ENCODE measurements around the gene CMTM1.
A peak's percentile ranks its signal among the peaks of the same experiment; 100 is the strongest.

The CMTM1 gene, protein sequence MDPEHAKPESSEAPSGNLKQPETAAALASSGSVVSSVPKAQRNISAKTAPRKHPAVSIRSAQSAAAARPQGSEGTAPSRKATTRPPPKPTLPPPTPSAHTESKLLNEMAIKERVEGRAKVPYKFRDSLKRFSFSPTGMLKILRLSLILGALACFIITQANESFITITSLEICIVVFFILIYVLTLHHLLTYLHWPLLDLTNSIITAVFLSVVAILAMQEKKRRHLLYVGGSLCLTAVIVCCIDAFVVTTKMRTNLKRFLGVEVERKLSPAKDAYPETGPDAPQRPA

DNA sequence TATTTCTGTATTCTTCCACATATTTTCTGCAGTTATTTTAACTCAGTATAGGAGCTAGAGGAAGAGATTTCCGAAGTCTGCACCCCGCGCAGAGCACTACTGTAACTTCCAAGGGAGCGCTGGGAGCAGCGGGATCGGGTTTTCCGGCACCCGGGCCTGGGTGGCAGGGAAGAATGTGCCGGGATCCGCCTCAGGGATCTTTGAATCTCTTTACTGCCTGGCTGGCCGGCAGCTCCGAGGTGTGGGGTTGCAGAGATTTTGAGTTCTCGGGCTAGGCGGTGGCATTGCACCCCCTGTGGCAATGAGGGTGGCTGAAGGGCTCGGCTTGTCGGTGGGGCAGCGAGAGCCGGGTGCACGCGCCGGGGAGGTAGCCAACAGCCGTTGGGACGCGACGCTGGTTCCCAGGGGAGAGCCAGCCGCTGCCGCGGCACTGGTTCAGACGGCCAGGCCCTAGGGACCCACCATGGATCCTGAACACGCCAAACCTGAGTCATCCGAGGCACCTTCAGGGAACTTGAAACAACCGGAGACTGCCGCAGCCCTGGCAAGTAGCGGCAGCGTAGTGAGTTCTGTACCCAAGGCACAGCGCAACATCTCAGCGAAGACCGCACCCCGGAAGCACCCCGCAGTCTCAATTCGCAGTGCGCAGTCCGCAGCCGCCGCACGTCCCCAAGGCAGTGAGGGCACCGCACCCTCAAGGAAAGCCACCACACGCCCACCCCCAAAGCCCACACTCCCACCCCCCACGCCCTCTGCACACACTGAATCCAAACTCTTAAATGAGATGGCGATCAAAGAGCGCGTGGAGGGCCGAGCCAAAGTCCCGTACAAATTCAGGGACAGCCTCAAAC lies at the start of gene CMTM1:
CMTM1 (plus strand) TSS at position 389 of the 851 bp plus-strand sequence; CDS start at position 464, 75 bp downstream.
- H3K27me3 Mint-ChIP-seq: no peaks in the 10 kb centered on the region
- H3K9me3 Mint-ChIP-seq: no peaks in the 10 kb centered on the region
- no peak within 1 kb of the TSS for H3K4me3 Mint-ChIP-seq
- H3K4me1 Mint-ChIP-seq (ENCODE audit: low read depth): peaks cover 61% of the 10 kb centered on the region
- H3K27ac Mint-ChIP-seq: peak within 1 kb of the TSS; percentile 96
- no peak for DNase-seq
- H3K36me3 Mint-ChIP-seq (ENCODE audit: low read depth): peaks cover 75% of the 10 kb centered on the region

DNA sequence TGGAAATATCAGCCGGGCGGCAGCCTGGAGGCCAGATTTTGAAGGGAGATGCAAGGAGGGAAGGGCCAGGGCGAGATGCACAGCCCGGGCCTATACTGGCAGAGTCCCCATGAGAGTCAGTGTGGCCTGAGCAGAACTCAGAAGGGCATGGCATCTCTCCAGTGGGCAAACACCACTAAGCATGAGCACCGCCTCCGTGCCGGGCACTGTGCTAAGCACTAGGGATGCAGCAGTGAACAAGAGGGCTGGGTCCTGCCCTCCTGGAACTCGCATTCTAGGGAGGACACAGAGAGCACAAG lies 49.8 kb upstream of the CMTM1 start:
- Mint-ChIP-seq H3K27ac (peak overlapping the region; percentile 95), H3K9me3 (no peaks in the 10 kb centered on the region), H3K4me1 (ENCODE audit: low read depth) (peaks cover 71% of the 10 kb centered on the region), H3K27me3 (no peaks in the 10 kb centered on the region), H3K4me3 (peak overlapping the region; percentile 42), H3K36me3 (ENCODE audit: low read depth) (no peaks in the 10 kb centered on the region)
- DNase-seq: no peak

DNA sequence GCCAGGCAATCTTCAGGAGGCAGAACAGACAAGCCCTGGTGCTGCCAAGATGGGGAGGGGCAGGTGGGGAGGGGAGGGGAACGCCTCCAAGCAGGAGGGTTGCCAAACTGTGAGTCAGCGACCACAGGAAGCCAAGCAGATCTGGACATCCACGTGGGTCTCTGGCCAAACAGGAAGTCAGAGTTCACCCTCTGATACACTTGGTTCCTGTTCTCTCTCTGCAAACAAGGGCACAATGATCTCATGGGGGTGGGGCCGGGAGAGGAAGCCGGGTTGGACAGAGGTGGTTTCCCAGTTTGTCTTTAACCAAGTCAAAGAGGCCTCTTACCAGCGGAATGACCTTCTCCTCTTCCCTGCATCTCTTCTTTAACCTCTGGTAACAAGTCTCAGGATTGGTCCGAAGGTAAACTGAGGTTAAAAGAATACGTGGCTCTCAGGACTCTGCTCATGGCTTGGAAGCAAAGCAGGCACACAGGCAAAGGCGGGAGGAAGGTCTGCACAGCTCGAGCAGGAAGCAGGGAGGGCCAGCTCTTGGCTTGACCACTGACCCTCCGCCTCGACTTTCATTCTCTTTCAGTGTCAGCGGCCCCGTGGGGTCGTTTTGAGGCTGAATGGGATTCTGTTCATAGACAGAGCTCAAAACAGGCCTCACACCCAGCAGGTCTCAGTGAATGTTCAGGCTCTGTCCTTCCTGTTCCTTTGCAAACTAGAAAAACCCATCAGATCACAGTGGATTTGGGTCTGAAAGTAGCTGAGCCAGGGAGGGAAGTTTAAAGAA lies 49.2 kb upstream of the CMTM1 start:
- Mint-ChIP-seq H3K4me1 (ENCODE audit: low read depth) (peaks cover 74% of the 10 kb centered on the region), H3K9me3 (no peaks in the 10 kb centered on the region), H3K4me3 (peak overlapping the region; percentile 78), H3K27me3 (no peaks in the 10 kb centered on the region), H3K36me3 (ENCODE audit: low read depth) (no peaks in the 10 kb centered on the region), H3K27ac (peak overlapping the region; percentile 95)
- peak; percentile 79 for DNase-seq

DNA sequence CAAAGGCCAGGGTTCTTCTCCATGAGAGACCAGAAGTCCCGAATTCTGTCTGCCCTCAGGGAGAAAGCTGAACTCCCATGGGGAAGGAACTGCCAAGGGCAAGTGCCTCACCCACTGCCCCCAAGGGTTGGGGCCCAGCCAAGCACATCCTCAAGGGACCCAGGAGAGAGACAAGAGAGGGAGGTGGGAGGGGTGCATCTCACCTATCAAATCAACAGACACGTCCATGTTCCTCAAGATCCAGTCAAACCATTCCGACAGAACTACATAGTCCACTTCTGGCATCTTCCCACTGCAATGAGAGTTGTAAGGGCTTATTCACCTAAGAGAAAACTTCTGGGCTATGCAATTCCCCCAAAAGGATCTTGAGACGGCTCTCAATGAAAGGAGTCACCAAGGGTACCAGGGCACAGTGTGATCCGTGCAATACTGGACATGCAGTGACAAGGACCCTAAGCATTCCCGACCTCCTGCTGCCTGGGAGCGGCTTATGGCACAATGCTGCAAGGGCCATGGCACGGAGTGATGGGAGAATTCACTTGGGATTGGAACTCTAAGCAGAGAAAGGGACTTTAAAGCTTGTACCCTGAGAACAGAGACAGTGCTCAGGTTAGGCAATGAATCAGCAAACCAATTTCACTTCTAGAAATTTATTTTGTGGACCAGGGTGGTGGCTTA lies 48.5 kb upstream of the CMTM1 start:
- peaks cover 80% of the 10 kb centered on the region for H3K4me1 Mint-ChIP-seq (ENCODE audit: low read depth)
- H3K9me3 Mint-ChIP-seq: no peaks in the 10 kb centered on the region
- DNase-seq: no peak
- no peaks in the 10 kb centered on the region for H3K36me3 Mint-ChIP-seq (ENCODE audit: low read depth)
- H3K27me3 Mint-ChIP-seq: no peaks in the 10 kb centered on the region
- H3K4me3 Mint-ChIP-seq: peak overlapping the region; percentile 78
- H3K27ac Mint-ChIP-seq: peak overlapping the region; percentile 95

DNA sequence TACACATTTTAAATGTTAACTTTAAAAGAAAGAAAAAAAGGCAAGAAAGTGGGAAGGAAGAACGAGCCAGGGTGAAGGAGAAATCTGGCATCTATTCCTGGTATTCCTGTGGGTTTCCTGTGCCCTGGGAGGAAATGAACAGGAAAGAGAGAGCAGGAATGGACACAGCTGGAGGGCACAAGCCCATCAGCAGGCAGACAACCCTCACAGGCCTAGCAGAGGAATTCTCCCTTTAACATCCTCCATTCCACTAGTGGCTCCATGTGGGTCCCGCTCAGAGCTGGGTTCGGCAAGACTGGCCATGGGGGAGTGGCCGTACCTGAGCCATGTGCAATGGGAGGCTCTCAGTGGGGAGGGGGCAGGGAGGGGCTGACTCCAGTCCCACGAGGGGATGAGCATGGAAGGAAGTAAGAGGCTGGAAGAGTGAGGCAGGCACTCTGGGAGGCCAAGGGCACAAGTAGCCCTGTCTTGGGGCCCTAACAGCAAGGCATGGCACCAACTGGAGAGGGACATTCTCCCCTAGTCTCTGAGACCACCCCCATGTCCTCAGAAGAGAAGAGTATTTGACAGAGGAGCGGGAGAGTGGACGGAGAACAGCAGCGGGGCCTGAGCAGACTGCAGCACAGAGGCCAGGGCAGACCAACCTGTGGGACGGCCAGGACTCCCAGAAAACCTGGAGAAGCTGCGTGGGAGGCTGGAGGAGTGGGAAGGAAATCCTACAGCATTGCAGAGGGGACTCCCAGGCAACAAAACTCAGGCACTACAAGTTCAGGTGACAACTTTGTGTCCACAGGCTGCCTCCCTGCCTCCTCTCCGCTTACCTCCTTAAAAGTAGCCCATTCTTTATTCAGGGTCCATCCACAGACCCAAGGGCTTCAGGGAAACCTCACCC lies 46.5 kb upstream of the CMTM1 start:
- H3K4me3 Mint-ChIP-seq: no peak overlapping the region
- no peaks in the 10 kb centered on the region for H3K9me3 Mint-ChIP-seq
- DNase-seq: no peak
- H3K27ac Mint-ChIP-seq: peak overlapping the region; percentile 75
- no peaks in the 10 kb centered on the region for H3K36me3 Mint-ChIP-seq (ENCODE audit: low read depth)
- H3K27me3 Mint-ChIP-seq: no peaks in the 10 kb centered on the region
- H3K4me1 Mint-ChIP-seq (ENCODE audit: low read depth): peaks cover 94% of the 10 kb centered on the region

DNA sequence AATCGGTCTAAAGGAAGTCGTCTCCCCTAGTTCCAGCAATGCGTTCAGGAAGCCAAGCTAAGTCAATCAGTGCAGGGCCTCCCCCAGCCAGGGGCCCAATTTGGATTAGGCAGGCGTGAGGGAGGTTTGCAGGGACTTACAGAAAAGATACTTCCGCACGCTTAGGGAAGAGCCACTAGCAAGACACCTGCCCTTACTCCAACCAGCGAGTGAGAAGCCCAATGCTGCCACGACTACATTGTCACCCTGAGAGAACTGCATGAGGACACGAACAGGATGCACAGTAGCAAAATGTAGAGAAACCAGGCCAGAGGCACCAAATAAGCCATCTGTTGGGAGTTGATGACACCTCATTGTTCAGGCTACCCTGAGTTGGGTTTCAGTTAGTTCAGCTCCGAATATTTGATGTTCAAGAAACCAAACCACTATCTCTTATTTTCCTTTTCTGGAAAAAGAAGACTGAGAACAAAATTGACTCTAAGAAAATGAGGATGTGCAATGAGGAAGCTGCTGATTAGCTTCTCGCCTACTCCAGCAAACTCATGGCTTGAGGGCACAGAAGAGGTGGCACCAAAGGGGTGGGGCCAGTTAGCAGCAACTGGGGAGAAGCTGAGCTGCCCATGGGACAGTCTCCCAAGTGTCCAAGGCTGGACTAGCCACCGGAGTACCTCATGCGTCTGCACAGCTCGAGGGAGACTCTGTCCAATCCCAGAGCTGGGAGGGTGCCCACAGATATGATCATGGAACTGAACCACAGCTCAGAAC lies 45.7 kb upstream of the CMTM1 start:
- Mint-ChIP-seq H3K4me3 (no peak overlapping the region), H3K27ac (peak overlapping the region; percentile 75), H3K9me3 (no peaks in the 10 kb centered on the region), H3K4me1 (ENCODE audit: low read depth) (peaks cover 95% of the 10 kb centered on the region), H3K27me3 (no peaks in the 10 kb centered on the region), H3K36me3 (ENCODE audit: low read depth) (no peaks in the 10 kb centered on the region)
- peak; percentile 43 for DNase-seq

DNA sequence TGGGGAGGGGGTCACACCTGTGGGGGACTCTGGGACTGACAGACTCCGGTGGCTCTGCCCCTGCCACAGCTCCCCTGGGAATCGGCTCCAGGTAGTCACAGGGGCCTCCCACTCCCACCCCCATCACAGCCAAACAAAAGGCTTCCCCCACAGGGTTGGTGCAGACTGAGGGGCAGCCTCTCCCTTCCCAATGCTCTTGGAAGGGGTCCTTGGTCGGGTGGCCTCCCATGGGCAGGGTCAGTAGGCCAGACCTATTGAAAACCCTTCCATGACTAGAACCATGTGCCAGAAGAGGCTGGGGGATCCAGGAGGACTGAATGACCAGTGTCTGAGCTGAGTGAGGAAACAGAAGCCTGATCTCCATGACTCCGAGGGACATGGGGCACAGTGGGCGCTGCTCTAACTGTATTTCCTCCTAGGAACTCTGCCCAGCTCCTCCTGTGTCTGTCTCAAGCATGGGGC lies 45.0 kb upstream of the CMTM1 start:
- peak overlapping the region; percentile 52 for H3K4me3 Mint-ChIP-seq
- peak overlapping the region; percentile 96 for H3K27ac Mint-ChIP-seq
- no peaks in the 10 kb centered on the region for H3K9me3 Mint-ChIP-seq
- H3K36me3 Mint-ChIP-seq (ENCODE audit: low read depth): no peaks in the 10 kb centered on the region
- peaks cover 95% of the 10 kb centered on the region for H3K4me1 Mint-ChIP-seq (ENCODE audit: low read depth)
- no peaks in the 10 kb centered on the region for H3K27me3 Mint-ChIP-seq
- no peak for DNase-seq

DNA sequence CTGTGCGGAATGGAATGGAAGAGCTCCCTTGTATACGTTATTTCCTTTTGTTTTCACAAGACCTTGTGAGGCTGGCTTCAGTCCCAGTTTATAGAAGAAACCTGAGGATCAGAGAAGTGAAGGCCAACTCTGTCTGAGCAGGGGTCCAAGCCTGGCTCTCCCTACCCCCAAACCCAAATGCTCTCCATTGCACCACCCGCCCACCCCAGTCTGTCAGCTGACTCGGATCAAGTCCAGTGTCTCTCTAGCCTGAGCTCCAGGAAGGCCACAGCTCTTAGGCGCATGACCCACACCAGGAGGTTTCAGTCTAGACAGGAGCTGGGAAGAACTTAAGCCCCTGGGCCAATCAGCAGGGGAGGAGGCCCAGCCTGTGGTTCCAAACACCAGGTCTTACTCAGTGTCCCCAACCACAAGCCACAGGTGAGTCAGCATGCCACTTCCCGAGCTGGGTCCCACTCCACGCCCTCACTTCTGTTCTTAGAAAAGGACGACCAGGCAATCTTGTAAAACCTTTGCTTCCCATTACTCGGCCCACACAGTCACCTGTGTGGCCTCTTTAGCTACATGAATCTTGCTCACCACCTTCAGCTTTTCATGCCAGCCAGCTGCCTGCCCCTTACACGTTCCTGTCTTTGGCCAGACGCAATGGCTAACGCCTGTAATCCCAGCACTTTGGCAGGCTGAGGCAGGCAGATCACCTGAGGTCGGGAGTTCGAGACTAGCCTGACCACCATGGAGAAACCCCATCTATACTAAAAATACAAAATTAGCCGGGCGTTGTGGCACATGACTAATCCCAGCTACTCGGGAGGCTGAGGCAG lies 44.1 kb upstream of the CMTM1 start:
- peak; percentile 93 for DNase-seq
- H3K4me1 Mint-ChIP-seq (ENCODE audit: low read depth): peaks cover 86% of the 10 kb centered on the region
- H3K27me3 Mint-ChIP-seq: no peaks in the 10 kb centered on the region
- no peaks in the 10 kb centered on the region for H3K9me3 Mint-ChIP-seq
- H3K36me3 Mint-ChIP-seq (ENCODE audit: low read depth): no peaks in the 10 kb centered on the region
- peak overlapping the region; percentile 52 for H3K4me3 Mint-ChIP-seq
- peak overlapping the region; percentile 96 for H3K27ac Mint-ChIP-seq

DNA sequence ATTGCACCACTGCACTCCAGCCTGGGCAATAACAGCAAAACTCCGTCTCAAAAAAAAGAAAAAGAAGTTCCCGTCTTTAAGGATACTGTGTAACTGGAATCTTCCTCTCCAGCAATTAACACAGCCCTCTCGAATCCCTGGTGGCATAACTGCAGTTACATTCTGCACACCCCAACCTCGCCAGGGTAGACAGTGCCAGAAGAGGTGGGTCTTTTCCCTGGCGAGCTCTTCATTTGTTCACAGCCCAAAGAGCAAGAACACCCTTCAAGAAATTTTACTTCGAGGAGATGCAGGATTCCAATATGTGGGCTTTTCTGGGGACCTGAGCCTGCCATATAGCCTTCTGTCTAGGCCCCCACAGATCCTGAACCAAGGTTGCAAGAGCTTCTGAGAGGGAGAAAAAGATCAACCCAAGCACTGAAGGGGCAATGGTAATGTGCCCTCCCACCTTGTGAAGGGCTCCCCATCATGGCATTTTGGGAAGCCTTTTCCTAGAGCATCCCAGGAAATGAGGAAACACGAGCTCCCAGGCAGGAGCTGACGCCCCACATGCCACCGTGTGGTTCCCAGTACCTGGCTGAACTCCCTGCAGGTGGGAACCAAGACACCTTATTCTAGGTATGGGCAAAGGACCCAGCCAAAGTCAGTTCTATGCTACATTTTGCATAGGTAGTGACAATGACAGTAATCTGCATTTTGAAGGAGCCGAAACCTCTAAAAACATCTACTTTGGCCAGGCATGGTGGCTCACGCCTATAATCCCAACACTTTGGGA lies 43.2 kb upstream of the CMTM1 start:
- Mint-ChIP-seq H3K4me3 (peak overlapping the region; percentile 52), H3K9me3 (no peaks in the 10 kb centered on the region), H3K4me1 (ENCODE audit: low read depth) (peaks cover 79% of the 10 kb centered on the region), H3K27ac (peak overlapping the region; percentile 96), H3K27me3 (no peaks in the 10 kb centered on the region), H3K36me3 (ENCODE audit: low read depth) (no peaks in the 10 kb centered on the region)
- DNase-seq: no peak

DNA sequence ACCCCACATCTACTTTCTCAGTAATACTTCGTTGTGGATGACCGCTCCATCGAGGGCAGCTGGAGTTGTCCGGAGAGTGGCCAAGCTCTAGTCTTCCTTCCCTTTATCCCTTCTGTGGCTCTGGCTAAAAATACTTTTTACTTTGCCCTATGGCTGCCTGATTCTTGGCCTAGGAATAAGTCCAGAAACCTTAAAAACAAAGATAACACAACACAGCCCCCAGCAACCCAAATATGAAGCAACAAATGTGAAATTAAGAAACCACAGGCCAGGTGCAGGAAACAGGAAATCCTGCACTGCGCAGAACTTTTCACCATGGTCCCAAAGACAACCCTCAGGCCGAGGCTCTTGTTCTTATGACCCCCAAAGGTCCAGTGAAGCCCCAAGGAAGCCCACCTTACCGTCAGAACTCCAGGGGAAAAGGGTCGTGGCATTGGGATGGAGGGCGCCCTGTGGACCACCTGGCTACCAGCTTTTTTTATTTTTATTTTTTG lies 42.3 kb upstream of the CMTM1 start:
- no peaks in the 10 kb centered on the region for H3K36me3 Mint-ChIP-seq (ENCODE audit: low read depth)
- peaks cover 73% of the 10 kb centered on the region for H3K4me1 Mint-ChIP-seq (ENCODE audit: low read depth)
- no peaks in the 10 kb centered on the region for H3K27me3 Mint-ChIP-seq
- peak overlapping the region; percentile 56 for H3K4me3 Mint-ChIP-seq
- H3K9me3 Mint-ChIP-seq: no peaks in the 10 kb centered on the region
- peak overlapping the region; percentile 87 for H3K27ac Mint-ChIP-seq
- DNase-seq: no peak

DNA sequence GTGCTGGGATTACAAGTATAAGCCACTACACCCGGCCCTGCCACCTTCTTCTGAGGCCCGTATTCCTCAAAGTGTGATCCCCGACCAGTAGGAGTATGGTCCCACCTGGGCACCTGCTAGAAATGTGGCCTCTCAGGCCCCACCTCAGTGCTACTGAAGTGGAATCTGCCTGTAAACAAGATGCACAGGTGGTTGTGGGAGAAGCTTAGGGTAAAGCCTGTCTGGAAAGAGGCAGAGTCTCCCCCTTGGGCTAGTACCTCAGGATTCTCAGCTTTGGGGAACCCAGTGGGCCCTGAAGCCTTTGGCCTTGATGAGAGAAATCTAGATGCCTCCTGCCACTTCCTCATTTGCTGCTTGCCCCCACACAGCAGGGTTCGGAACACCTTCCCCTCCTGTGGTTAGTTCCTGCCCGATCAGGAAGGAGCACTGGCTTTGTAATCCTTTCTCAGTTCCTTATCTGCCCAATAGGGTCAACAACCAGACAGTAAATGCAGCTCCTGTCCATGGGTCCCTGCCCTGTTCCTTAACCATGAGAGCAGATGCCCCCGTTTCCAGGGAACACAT lies 41.6 kb upstream of the CMTM1 start:
- no peaks in the 10 kb centered on the region for H3K27me3 Mint-ChIP-seq

More for the DNA sequence above, 41.6 kb upstream of the CMTM1 start:
- Mint-ChIP-seq H3K4me3 (no peak overlapping the region), H3K9me3 (no peaks in the 10 kb centered on the region), H3K36me3 (ENCODE audit: low read depth) (no peaks in the 10 kb centered on the region), H3K4me1 (ENCODE audit: low read depth) (peaks cover 75% of the 10 kb centered on the region), H3K27ac (peak overlapping the region; percentile 83)
- peak; percentile 56 for DNase-seq
